Pancreas (tissue), 10 donors: Measurements from ENCODE around the gene MRPL57. TPM values are rescaled to one million over a fixed set of nuclear protein-coding genes. Genes with fewer than 3 reads are reported as not detected.
"Not testable (repeated sequence)": the region's sequence is repeated elsewhere in the genome, so short reads cannot be mapped to it uniquely, and the experiment has no call there.

ENCODE experiments used
- ATAC-seq, 4 donors: fragments of 200-7000 bp; cut with Tn5 transposase; one replicate each; pipeline versions ENCODE4 v1.8.0 to v1.9.1; 2020; ENCODE audit warnings: mild to moderate bottlenecking in 4 of 4, moderate library complexity in 4 of 4
- DNase-seq, 6 donors: peaks; one replicate each; pipeline ENCODE4 v3.0.0-alpha.2; 2020
- FAIRE-seq: peaks from 2 replicates; lab custom pipeline; 2012; peaks lifted over from hg19 to GRCh38; lab: Jason Lieb, UNC
- H3K27ac ChIP-seq, 4 donors: fragments of 200-600 bp; sonication (generic); 1 replicate in 3 of 4; 2 replicates in 1 of 4; pipeline versions ENCODE4 v1.5.0 to v1.8.0; 2020
- H3K27me3 ChIP-seq, 4 donors: fragments of 200-600 bp; one replicate each; pipeline ENCODE4 v1.8.0; 2021
- H3K36me3 ChIP-seq, 3 donors: fragments of 200-600 bp; sonication (generic) in 1 of 3; one replicate each; pipeline versions ENCODE4 v1.5.0 to v1.8.0; 2020 to 2021
- H3K4me1 ChIP-seq, 3 donors: fragments of 200-600 bp; one replicate each; pipeline ENCODE4 v1.8.0; 2021
- H3K4me3 ChIP-seq, 4 donors: fragments of 200-600 bp; sonication (generic) in 2 of 4; one replicate each; pipeline versions ENCODE4 v1.5.0 to v1.8.0; 2020 to 2021
- H3K9me3 ChIP-seq, 4 donors: fragments of 200-600 bp; one replicate each; pipeline ENCODE4 v1.8.0; 2021
- CTCF ChIP-seq, 4 donors: fragments of 200-600 bp; sonication (generic) in 3 of 4; IDR thresholded peaks; one replicate each; pipeline versions ENCODE4 v1.5.0 to v1.8.0; 2021; ENCODE audit warnings: antibody characterized with exemption in 4 of 4
- WGBS, 2 donors: extraction: QIAGEN DNeasy Blood & Tissue Kit; methylation state at CpG; one replicate each; pipeline ENCODE4 v1.1.7; 2013; 5-methylcytosine and 5-hydroxymethylcytosine counted together
- intact Hi-C, 3 donors: fragments of 100-400 bp; cut with DNase I; formaldehyde crosslinking; loops; one replicate each; pipeline versions ENCODE4 v1.11.1 to v1.14.2; 2022
- polyA plus RNA-seq, 2 donors: library from polyadenylated mRNA; stranded (reverse); fragments of 200-250 nt; gene quantifications; one replicate each; pipeline ENCODE4 v1.2.3, GENCODE V29; 2013
- total RNA-seq, 6 donors: library from RNA; stranded (reverse); fragmentation: NEBNext Ultra II Directional in 4 of 6; extraction: Animal tissue kit (Norgen Biotek cat#: 25700) in 4 of 6; gene quantifications; one replicate each; pipeline versions ENCODE4 v1.2.1 to v1.2.4, GENCODE V29; 2021 to 2023
- donor health status: healthy with polysubstance abuse.
- donor health status: DM: no; HTN: no; CAD: no; lungs with moderate emphysema.
- donor health status: DM: no; HTN: no; CAD: no.
- donor health status: control.
- donor health status: control.
- donor health status: Bipolar disorder and iron deficiency.
- donor health status: DM: yes; HTN: yes; CAD: no.
- donor health status: DM: no; HTN: no; CAD: no.
- donor health status: DM: no; HTN: no; CAD: no.
- donor health status: DM: yes; HTN: yes; CAD: no.

Gene MRPL57
- total and polyA plus RNA-seq, 8 donors: 5.6 to 20.1 (median 8.2) TPM

GRCh38 chr13:21216332-21216731, 39.9 kb downstream of the MRPL57 start:
- intact Hi-C loops: no loop called here

GRCh38 chr13:21218351-21219035, 42.0 kb downstream of the MRPL57 start:
- H3K9me3 ChIP-seq: no peaks in the 10 kb centered on the region
- intact Hi-C loops: no loop called here
- no peaks in the 10 kb centered on the region for H3K27me3 ChIP-seq
- H3K4me3 ChIP-seq: no peak overlapping the region
- ATAC-seq (no peak), DNase-seq (no peak), FAIRE-seq (no peak)
- H3K36me3 ChIP-seq: no peaks in the 10 kb centered on the region
- 52 to 63% methylated on average over 7 of the region's 7 CpGs for WGBS, 2 donors
- no peaks in the 10 kb centered on the region for H3K4me1 ChIP-seq
- TF ChIP-seq CTCF (IDR thresholded peaks at IDR 0.05): no peak
- no peak overlapping the region for H3K27ac ChIP-seq

More at GRCh38 chr13:21216332-21216731, 39.9 kb downstream of the MRPL57 start:
- Histone ChIP-seq H3K9me3 (no peaks in the 10 kb centered on the region), H3K4me1 (no peaks in the 10 kb centered on the region), H3K27me3 (no peaks in the 10 kb centered on the region), H3K4me3 (no peak overlapping the region), H3K36me3 (no peaks in the 10 kb centered on the region), H3K27ac (no peak overlapping the region)
- DNase-seq (no peak), ATAC-seq (no peak), FAIRE-seq (no peak)
- TF ChIP-seq CTCF (IDR thresholded peaks at IDR 0.05): no peak
- WGBS, 2 donors: 11 to 16% methylated on average over 13 of the region's 13 CpGs

GRCh38 chr13:21219036-21219381, 42.6 kb downstream of the MRPL57 start:
- H3K27ac ChIP-seq: no peak overlapping the region
- FAIRE-seq (no peak), ATAC-seq (no peak), DNase-seq (no peak)
- H3K27me3 ChIP-seq: no peaks in the 10 kb centered on the region
- H3K4me1 ChIP-seq: no peaks in the 10 kb centered on the region
- intact Hi-C loops: no loop called here
- H3K9me3 ChIP-seq: no peaks in the 10 kb centered on the region
- no peak for TF ChIP-seq CTCF (IDR thresholded peaks at IDR 0.05)
- no peaks in the 10 kb centered on the region for H3K36me3 ChIP-seq
- no peak overlapping the region for H3K4me3 ChIP-seq
- WGBS, 2 donors: 63 to 69% methylated on average over 3 of the region's 3 CpGs

- H3K27me3 ChIP-seq, H3K4me3 ChIP-seq, H3K27ac ChIP-seq, ATAC-seq, intact Hi-C loops, H3K9me3 ChIP-seq, DNase-seq, H3K36me3 ChIP-seq, H3K4me1 ChIP-seq, FAIRE-seq: not testable (repeated sequence)
- 63 to 69% methylated on average over 3 of the region's 3 CpGs for WGBS, 2 donors
Observed at GRCh38 chr13:21219716-21220115, 43.3 kb downstream of the MRPL57 start.

- DNase-seq (no peak), ATAC-seq (no peak), FAIRE-seq (no peak)
- H3K27me3 ChIP-seq: no peaks in the 10 kb centered on the region
- intact Hi-C loops: no loop called here
- no peaks in the 10 kb centered on the region for H3K4me1 ChIP-seq
- H3K27ac ChIP-seq: no peak overlapping the region
- no peak for TF ChIP-seq CTCF (IDR thresholded peaks at IDR 0.05)
- H3K36me3 ChIP-seq: no peaks in the 10 kb centered on the region
- H3K4me3 ChIP-seq: no peak overlapping the region
- no peaks in the 10 kb centered on the region for H3K9me3 ChIP-seq
Observed at GRCh38 chr13:21221268-21221667, 44.8 kb downstream of the MRPL57 start.
